SK-N-DZ (cell line): ENCODE results near the gene UNKL.

ENCODE experiments used
- DNase-seq: peaks from one replicate; pipeline ENCODE4 v3.0.0-alpha.2; 2015; ENCODE audit warnings: low spot score

The UNKL gene

DNA sequence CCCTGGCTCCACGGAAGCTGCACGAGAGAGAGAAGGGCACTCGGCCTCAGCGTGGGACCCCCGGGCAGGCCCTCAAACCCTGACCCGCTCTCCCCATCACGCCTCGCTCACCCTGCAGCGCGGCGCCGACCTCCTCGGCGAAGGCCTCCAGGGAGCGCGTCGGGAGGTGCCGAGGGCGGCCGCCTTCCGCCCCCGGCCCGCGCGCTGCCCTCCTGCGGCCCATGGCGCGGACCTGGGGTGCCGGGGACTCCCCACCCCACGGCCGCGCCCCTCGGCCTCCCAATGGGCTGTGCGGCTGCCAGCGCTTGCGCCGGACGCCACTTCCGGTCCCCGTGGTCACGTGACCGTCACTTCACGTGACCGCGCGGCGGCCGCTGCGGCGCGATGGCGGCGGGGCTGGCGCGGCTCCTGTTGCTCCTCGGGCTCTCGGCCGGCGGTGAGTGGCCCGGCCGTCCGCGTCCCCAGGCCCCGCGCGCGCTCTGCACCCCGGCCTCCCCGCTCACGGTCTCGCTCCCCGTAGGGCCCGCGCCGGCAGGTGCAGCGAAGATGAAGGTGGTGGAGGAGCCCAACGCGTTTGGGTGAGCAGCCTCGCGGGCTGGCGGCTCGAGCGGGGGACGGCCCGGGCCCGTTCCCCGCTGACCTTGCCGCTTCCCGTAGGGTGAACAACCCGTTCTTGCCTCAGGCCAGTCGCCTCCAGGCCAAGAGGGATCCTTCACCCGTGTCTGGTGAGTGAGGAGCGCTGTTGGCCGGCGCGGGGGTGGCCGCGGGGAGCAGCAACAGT is 62.7 kb downstream of the UNKL start, which contains the start of the genes GNPTG and TSR3:
Gene GNPTG (plus strand): TSS at position 350 of the 781 bp plus-strand sequence. CDS start 35 bp downstream, at position 385.
Gene TSR3 (minus strand): TSS at position 297 of the 781 bp plus-strand sequence. CDS start 74 bp downstream, at position 223.
- peak; percentile 80 for DNase-seq

- DNase-seq: no peak
Observed at GRCh38 chr16:1351215-1351581, 63.3 kb downstream of the UNKL start.

- no peak for DNase-seq
Observed at GRCh38 chr16:1350691-1351090, 63.8 kb downstream of the UNKL start.

DNA sequence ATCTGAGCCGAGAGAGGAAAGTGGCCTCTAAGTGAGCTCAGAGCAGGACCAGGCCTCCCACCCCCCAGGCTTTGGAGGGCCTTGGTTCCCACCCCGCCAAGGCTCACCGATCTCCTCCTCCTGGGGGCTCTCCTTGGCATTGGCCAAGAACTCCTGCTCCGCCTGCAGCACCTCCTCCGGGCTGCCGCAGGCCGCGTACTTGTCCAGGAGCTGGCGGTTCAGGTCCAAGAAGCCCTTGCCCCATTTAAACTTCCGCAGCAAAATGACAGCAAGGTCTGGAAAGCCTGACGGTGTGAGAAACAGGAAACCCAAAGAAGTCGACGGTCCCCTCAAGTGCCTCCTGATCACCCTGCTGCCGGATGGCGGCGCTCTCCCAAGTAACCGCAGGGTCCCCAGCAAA is 64.6 kb downstream of the UNKL start:
- no peak for DNase-seq

DNA sequence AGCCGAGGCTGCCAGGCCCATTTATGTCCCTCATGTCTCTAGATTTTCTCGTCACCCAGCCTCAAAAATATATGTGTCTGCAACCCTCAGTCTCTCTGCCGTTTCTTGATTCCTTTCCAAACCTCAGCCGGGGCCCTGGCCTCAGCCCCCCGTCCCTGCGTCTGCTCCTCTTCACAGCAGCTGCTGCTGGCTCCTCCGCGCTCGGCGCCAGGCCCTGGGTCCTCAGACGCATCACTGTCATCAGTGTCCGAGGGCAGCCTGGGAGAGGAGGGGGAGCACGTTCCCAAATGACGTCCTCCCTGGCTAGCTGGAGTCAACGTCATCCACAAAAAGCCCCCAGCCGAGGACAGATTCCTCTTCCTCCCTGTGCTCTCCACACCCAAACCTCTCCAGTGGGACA is 65.2 kb downstream of the UNKL start:
- DNase-seq: no peak

GRCh38 chr16:1348926-1349325 is 65.6 kb downstream of the UNKL start:
- DNase-seq: no peak

DNA sequence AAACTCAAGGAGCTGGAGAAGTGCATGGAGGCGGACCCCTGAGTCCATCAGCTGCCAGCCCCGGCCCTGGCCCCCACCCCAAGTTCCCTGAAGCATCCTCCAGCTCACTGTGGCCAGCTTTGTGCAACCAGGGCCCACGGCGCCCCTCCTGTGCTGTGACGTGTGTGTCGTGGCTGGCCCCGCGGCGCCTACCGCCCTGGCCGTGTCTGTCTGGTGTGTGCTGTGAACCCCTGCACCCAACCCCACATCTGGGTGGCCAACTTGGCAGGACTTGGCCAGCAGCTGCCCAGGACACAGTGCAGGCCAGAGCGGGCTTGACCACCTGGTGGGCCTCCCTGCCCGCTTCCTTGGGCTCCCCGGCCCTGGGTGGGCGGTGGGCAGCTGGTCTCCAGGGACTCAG is 66.1 kb downstream of the UNKL start:
- DNase-seq: no peak

- DNase-seq: no peak
Observed at GRCh38 chr16:1347962-1348361, 66.5 kb downstream of the UNKL start.

DNA sequence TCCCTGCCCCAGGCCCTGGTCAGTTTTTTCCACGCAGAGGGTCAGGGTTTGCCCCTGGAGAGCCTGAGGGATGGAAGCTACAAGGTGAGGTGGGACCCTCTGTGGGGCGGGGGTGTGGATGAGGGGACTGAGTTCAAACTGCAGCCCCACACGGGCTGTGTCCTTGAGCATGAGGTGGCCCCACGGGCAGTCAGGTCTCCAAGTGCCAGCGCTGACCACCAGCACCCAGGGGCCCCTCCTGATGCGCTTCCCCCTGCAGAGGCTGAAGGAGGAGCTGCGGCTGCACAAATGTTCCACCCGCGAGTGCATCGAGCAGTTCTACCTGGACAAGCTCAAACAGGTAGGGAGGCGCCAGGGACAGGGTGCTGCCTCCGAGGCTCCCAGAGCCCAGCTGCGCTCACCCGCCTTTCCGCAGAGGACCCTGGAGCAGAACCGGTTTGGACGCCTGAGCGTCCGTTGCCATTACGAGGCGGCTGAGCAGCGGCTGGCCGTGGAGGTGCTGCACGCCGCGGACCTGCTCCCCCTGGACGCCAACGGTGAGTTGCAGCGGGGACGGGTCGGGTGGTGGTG is 67.1 kb downstream of the UNKL start:
- DNase-seq: no peak

DNA sequence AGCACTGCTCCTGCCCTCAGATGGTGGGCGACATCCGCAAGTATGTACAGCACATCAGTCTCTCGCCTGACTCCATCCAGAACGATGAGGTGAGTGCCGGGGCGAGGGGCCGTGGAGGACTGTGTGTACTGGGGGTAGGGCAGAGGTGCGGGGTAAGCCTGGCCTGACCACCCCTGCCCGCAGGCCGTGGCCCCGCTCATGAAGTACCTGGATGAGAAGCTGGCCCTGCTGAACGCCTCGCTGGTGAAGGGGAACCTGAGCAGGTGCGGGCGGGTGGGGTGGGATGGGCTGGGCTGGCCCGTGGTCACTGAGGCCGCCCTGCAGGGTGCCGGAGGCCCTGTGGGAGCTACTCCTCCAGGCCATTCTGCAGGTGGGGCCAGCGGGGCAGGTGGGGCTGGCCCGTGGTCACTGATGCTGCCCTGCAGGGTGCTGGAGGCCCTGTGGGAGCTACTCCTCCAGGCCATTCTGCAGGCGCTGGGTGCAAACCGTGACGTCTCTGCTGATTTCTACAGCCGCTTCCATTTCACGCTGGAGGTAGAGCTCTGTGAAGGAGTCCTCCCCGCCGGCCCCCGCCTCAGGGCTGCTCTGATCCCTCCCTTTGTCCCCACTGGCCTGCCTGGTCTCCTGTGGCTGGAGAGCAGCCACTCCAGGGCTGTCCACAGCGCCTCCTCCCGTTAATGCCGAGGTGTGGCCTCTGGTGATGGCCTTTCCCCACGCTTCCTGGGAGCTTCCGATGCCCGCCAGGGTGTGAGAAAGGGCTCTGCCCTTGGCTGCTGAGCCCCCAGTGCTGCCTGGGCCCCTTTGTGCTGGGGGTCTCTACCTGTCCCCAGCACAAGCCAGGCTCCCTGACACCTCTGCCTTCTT is 67.8 kb downstream of the UNKL start:
- DNase-seq: no peak

DNA sequence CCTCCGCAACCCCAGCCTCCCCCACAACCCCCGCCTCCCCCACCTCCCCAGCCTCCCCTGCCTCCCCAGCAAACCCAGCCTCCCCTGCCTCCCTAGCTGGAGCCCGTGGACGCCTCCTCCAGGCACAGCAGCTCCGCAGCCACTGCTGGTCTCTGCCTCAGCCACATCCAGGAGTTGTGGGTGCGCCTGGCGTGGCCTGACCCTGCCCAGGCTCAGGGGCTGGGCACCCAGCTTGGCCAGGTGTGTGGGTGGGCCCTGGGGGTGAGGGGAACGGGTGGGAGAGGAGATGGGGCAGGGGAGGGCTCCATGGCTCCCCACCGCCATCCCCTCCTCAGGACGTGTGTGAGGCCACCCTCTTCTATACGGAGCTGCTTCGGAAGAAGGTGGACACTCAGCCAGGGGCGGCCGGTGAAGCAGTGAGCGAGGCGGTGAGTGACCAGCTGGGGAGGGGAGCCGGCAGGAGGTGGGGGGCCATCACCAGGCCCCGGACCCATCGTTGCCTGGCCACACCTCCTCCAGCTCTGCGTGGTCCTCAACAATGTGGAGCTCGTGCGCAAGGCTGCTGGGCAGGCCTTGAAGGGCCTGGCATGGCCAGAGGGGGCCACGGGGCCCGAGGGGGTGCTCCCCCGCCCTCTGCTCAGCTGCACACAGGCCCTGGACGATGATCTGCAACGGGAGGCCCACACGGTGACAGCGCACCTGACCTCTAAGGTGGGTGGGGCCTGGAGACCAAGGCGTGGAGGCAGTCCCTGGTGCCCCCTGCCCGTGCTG is 68.7 kb downstream of the UNKL start:
- no peak for DNase-seq

DNA sequence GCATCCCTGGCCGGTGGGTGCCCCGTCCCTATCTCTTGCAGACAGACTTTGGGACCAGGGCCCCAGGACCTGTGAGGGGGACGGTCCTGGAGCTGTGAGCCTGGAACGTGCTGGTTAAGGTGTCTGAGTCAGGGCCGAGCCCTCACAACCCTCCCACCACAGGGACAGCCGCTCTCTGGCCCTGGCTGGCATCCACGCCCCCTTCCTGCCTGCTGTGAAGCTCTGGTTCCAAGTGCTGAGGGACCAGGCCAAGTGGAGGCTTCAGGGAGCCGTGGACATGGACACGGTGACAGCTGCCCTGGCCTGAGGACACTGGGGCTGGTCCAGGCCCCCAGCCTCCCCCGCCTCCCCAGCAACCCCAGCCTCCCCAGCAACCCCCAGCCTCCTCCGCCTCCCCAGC is 69.4 kb downstream of the UNKL start:
- no peak for DNase-seq

DNA sequence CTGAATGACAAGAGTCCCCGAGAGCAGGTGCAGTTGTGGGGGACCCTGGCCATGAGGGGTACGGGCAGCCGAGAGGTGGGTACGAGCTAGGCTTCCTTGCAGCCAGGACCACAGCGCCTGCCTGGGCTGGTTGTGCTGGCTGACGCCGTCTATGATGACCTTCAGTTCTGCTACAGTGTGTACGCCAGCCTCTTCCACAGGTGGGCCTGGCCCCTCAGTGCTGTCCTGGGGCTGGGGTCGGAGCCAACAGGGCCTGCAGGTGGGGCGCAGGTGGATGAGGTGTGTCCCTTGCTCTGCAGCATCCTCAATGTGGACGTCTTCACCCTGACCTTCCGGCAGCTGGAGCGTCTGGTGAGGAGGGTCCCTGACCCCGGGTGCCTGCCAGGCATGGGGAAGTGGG is 70.0 kb downstream of the UNKL start:
- no peak for DNase-seq

DNA sequence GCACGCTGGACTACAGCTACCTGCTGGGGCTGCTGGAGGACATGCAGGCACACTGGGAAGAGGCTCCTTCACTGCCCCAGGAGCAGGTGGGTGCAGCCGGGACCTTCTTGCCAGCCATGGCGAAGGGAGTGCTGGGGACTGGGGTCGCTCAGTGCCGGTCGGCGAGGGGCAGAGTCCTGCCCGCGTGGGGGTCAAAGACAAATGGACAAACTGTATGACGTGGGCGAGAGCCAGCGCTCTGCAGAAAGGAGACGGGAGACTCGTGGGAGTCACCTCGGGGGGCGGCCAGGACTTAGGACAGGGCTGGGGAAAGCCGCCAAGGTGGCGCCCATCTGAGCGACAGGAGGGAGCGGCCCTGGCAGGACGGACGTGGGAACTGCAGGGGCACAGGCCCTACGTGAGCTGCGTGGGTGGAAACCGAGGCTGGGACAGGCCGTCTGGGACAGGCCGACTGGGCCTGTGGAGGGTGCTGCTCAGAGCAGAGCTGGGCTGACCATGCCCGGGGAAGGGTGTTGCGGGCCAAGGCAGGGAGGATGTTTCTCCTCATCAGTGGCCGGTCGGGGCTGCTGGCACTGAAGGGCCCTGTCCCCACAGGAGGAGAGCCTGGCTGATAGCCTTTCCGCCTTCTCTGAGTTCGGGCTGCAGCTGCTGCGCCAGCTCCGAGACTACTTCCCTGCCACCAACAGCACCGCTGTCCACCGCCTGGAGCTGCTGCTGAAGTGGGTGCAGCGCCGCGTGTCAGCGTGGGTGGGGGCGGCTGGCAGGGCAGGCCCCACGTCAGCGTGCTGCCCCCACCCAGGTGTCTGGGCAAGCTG is 70.9 kb downstream of the UNKL start:
- no peak for DNase-seq

GRCh38 chr16:1342526-1343427 is 71.7 kb downstream of the UNKL start:
- peak; percentile 99 for DNase-seq

DNA sequence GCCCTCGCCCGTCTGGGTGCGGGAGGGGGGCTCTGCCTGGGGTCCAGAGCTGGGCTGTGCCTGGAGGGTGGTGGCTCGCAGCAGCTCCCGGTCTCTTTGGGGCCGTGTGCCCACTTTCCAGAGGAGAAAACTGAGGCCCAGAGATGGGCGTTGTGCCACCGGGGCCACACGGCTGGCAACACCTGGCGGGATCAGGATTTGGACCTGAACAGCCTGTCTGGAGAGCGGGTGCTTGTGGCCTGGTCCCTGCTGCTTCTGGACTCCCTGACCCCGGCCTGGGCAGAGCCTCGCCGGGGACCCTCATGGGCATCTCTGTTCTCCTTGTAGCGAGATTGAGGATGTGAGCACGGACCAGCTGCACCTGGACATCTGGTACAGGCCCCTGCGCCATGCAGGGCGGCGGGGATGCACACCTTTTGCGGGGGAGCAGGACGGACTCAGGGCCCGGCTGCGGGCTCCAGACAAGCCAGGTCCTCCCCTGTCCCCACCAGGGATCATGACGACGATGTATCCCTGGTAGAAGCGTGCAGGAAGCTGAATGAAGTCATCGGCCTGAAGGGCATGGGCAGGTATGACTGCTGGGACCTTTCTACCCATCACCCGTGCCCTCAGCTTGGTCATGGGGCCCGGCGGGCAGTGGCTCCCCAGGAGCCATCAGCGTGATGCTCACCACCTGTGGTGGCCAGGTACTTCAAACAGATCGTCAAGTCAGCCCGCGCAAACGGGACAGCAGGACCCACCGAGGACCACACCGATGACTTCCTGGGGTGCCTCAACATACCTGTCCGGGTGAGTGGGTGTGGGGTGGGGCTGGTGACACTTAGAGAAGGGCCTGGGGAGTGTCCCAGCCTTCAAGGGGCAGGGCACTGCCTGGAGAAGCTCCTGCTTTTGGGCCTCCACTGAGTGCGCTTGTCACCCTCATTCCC is 72.7 kb downstream of the UNKL start:
- DNase-seq: no peak

GRCh38 chr16:1340730-1341494 is 73.6 kb downstream of the UNKL start:
- no peak for DNase-seq
